GM12878 (cell line): ENCODE results near the gene OSGIN1.

Source experiments
- NFYB ChIP-seq: IDR thresholded peaks from 2 replicates; pipeline ENCODE4 v1.6.1; 2011; ENCODE audit warnings: low read depth, mild to moderate bottlenecking, low read length, improper control_type of control experiment, moderate library complexity; ENCODE audit not compliant: insufficient read depth
- ZNF384 ChIP-seq: IDR thresholded peaks from 2 replicates; pipeline ENCODE4 v1.6.1; 2012; ENCODE audit warnings: low read depth, mild to moderate bottlenecking, low read length, improper control_type of control experiment, borderline replicate concordance

GRCh38 chr16:83946154-83946780 is 6.8 kb upstream of the OSGIN1 start:
- TF ChIP-seq NFYB (no peak), ZNF384 (no peak)
